GM23338 (cell line): Measurements from ENCODE around the gene SLC9A9. TPM values are rescaled to one million over a fixed set of nuclear protein-coding genes. Genes with fewer than 3 reads are reported as not detected.

ENCODE experiments used
- ATAC-seq: fragments of 200-7000 bp; cut with Tn5 transposase; 3 replicates; pipeline ENCODE4 v1.9.1; 2020
- DNase-seq: peaks from one replicate; pipeline ENCODE4 v3.0.0-alpha.2; 2015; ENCODE audit warnings: low spot score
- H2AFZ ChIP-seq: fragments of 200-600 bp; sonication (generic); 2 replicates; pipeline ENCODE4 v1.8.0; 2016; ENCODE audit warnings: antibody characterized with exemption, mild to moderate bottlenecking, moderate library complexity
- H3F3A ChIP-seq: fragments of 200-600 bp; sonication (generic); replicated peaks from 2 replicates; pipeline ENCODE4 v1.8.0; 2017; ENCODE audit warnings: antibody characterized with exemption, mixed run types, low read depth
- H3K27ac ChIP-seq: fragments of 200-600 bp; sonication (generic); 2 replicates; pipeline ENCODE4 v1.6.1; 2016; ENCODE audit warnings: low read depth
- H3K27me3 ChIP-seq: fragments of 200-600 bp; sonication (generic); 2 replicates; pipeline ENCODE4 v1.8.0; 2016; ENCODE audit warnings: mild to moderate bottlenecking, mixed run types, moderate library complexity; ENCODE audit not compliant: insufficient read depth
- H3K36me3 ChIP-seq: fragments of 200-600 bp; sonication (generic); 2 replicates; pipeline ENCODE4 v1.8.0; 2016; ENCODE audit warnings: mild to moderate bottlenecking; ENCODE audit not compliant: insufficient read depth
- H3K4me1 ChIP-seq: fragments of 200-600 bp; sonication (generic); 2 replicates; pipeline ENCODE4 v1.8.0; 2016; ENCODE audit warnings: mild to moderate bottlenecking, moderate library complexity; ENCODE audit not compliant: insufficient read depth
- H3K4me2 ChIP-seq: fragments of 200-600 bp; sonication (generic); 2 replicates; pipeline ENCODE4 v1.7.1; 2017; ENCODE audit warnings: mixed run types
- H3K4me3 ChIP-seq: fragments of 200-600 bp; sonication (generic); 2 replicates; pipeline ENCODE4 v1.6.1; 2016; ENCODE audit warnings: mixed run types
- H3K79me2 ChIP-seq: fragments of 200-600 bp; sonication (generic); replicated peaks from 2 replicates; pipeline ENCODE4 v1.8.0; 2017; ENCODE audit warnings: mild to moderate bottlenecking; ENCODE audit not compliant: insufficient read depth
- H3K9me2 ChIP-seq: fragments of 200-600 bp; sonication (generic); 2 replicates; pipeline ENCODE4 v1.8.0; 2017; ENCODE audit not compliant: insufficient read depth
- H4K20me1 ChIP-seq: fragments of 200-600 bp; sonication (generic); replicated peaks from 2 replicates; pipeline ENCODE4 v1.8.0; 2017; ENCODE audit warnings: mild to moderate bottlenecking; ENCODE audit not compliant: insufficient read depth
- H3K27ac Mint-ChIP-seq: 2 replicates; pipeline ENCODE4 v1.8.0; 2020; ENCODE audit warnings: inconsistent platforms, mild to moderate bottlenecking, moderate library complexity, mixed read lengths
- H3K27me3 Mint-ChIP-seq: 3 replicates; pipeline ENCODE4 v1.8.0; 2022; ENCODE audit warnings: low read depth, mild to moderate bottlenecking, moderate library complexity, mixed read lengths, inconsistent platforms; ENCODE audit not compliant: insufficient read depth, poor library complexity
- H3K36me3 Mint-ChIP-seq: 3 replicates; pipeline ENCODE4 v1.8.0; 2021; ENCODE audit warnings: low read depth, mild to moderate bottlenecking, inconsistent platforms, moderate library complexity, mixed read lengths
- H3K4me1 Mint-ChIP-seq: 3 replicates; pipeline ENCODE4 v1.8.0; 2020; ENCODE audit warnings: mild to moderate bottlenecking, inconsistent platforms, mixed read lengths
- H3K4me3 Mint-ChIP-seq: 3 replicates; pipeline ENCODE4 v1.8.0; 2021; ENCODE audit warnings: moderate library complexity, mild to moderate bottlenecking, inconsistent platforms, mixed read lengths
- H3K9me3 Mint-ChIP-seq: 3 replicates; pipeline ENCODE4 v1.8.0; 2020; ENCODE audit warnings: moderate library complexity, mild to moderate bottlenecking, inconsistent platforms, mixed read lengths
- CREB1 ChIP-seq: fragments of 250-450 bp; sonication (Bioruptor Pico); IDR thresholded peaks from 2 replicates; pipeline ENCODE4 v1.5.0; 2020; ENCODE audit warnings: low read depth, mild to moderate bottlenecking, moderate library complexity
- EZH2 ChIP-seq: fragments of 200-600 bp; sonication (generic); IDR thresholded peaks from one replicate; pipeline ENCODE4 v1.8.0; 2017; ENCODE audit warnings: antibody characterized with exemption, mild to moderate bottlenecking, low read depth; ENCODE audit not compliant: unreplicated experiment
- EZH2phosphoT487 ChIP-seq: fragments of 200-600 bp; sonication (generic); IDR thresholded peaks from one replicate; pipeline ENCODE4 v1.8.1; 2018; ENCODE audit warnings: antibody characterized with exemption; ENCODE audit not compliant: unreplicated experiment
- JUNB ChIP-seq: IDR thresholded peaks from one replicate; pipeline ENCODE4 v1.6.1; 2016; ENCODE audit warnings: antibody characterized with exemption; ENCODE audit not compliant: unreplicated experiment
- NANOG ChIP-seq: IDR thresholded peaks from 2 replicates; pipeline ENCODE4 v1.6.1; 2016; ENCODE audit warnings: antibody characterized with exemption, borderline replicate concordance
- POLR2AphosphoS5 ChIP-seq: IDR thresholded peaks from 2 replicates; pipeline ENCODE4 v1.6.1; 2016; ENCODE audit warnings: antibody characterized with exemption, low read depth
- STAT1 ChIP-seq: IDR thresholded peaks from one replicate; pipeline ENCODE4 v1.6.1; 2016; ENCODE audit warnings: antibody characterized with exemption; ENCODE audit not compliant: unreplicated experiment
- ZNF114 ChIP-seq: fragments of 250-450 bp; sonication (Bioruptor Pico); IDR thresholded peaks from 2 replicates; pipeline ENCODE4 v1.5.0; 2020; ENCODE audit warnings: mild to moderate bottlenecking, moderate library complexity
- ZNF331 ChIP-seq: fragments of 250-450 bp; sonication (Bioruptor Pico); IDR thresholded peaks from 2 replicates; pipeline ENCODE4 v1.5.0; 2020; ENCODE audit warnings: low read depth, mild to moderate bottlenecking, moderate library complexity
- polyA plus RNA-seq: library from polyadenylated mRNA; unstranded; fragments of >200 nt; fragmentation: Nextera tagmentation; extraction: Ambion mirVana; gene quantifications from 2 replicates; pipeline ENCODE4 v1.2.1, GENCODE V29; 2016
- total RNA-seq: library from RNA; depleted of rRNA; stranded (reverse); fragments of >200 nt; shearing (Covaris generic); gene quantifications from 2 replicates; pipeline ENCODE4 v1.2.3, GENCODE V29; 2014
- TF ChIP-seq, protein P1 (sequence below): IDR thresholded peaks from one replicate; pipeline ENCODE4 v1.6.1; 2018; ENCODE audit warnings: antibody characterized with exemption; ENCODE audit not compliant: unreplicated experiment
- TF ChIP-seq, protein P2 (sequence below): IDR thresholded peaks from 2 replicates; pipeline ENCODE4 v1.6.1; 2016; ENCODE audit warnings: antibody characterized with exemption
- TF ChIP-seq, protein P3 (sequence below), 2 experiments: fragments of 200-600 bp in 1 of 2; sonication (generic) in 1 of 2; conservative IDR thresholded peaks; 2 replicates each; pipeline versions ENCODE4 v1.5.1 to v1.6.1; 2016 to 2017; ENCODE audit warnings: antibody characterized with exemption in 2 of 2, low read depth in 2 of 2, mild to moderate bottlenecking in 2 of 2, moderate library complexity in 1 of 2
- TF ChIP-seq, protein P4 (sequence below): fragments of 250-450 bp; sonication (Bioruptor Pico); IDR thresholded peaks from 2 replicates; pipeline ENCODE4 v1.5.0; 2020; ENCODE audit warnings: mild to moderate bottlenecking, moderate library complexity

Gene SLC9A9
- total and polyA plus RNA-seq, 2 experiments from 2014 or later, result 1.3 to 1.6 TPM

DNA sequence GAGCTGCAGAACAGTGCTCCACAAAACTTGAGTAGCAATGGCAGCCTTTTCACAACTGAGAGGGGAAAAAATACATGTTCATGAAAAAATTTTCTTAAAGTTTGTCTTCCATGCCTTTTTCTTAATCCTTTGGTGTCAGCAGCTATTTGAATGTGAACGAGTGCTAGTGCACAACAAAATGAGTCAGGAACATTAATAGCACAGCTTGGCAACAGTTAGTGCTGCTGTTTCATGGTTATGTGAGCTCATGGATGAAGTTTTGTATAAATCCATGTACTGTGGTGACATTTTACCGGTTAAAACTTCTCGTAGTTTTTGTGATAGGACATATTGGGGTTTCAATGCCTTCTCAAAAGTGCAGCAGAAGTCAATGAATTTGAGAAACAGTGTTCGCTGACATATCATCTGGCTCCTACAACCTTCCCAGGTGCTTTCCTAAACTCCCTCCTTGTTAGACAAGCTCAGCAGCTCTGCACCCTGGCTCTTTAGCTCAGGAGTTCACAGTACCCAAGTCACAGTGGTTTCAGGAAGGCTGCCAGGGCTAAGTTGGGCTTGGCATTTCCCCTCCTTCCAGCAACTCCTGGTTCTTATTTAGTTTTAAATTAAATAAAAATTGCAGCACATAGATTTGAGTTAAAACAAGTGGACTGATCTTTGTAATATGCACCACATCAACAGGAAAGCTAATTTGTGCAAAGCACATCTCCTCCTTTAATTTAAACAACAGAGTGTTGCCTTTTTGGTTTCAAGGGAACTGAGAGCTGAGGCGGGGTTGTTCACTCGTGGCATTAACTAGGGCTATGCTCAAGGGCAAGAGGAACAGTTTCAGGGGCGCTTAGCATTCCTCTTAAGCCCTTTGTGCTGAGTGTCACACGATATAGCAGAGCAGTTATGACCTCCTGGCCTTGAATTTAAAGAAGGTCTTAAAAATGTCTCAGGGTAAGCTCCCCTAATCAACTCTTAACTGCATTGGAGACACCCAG, 365.9 kb downstream of the SLC9A9 start:
- Histone ChIP-seq H3K36me3 (no peaks in the 10 kb centered on the region), H3K9me2 (peaks cover 7% of the 10 kb centered on the region), H4K20me1 (no peaks in the 10 kb centered on the region), H3K4me1 (peaks cover 21% of the 10 kb centered on the region), H2AFZ (no peak overlapping the region), H3K4me2 (no peak overlapping the region), H3F3A (no peaks in the 10 kb centered on the region), H3K79me2 (no peaks in the 10 kb centered on the region), H3K27ac (no peak overlapping the region), H3K4me3 (no peak overlapping the region), H3K27me3 (no peaks in the 10 kb centered on the region)
- DNase-seq (no peak), ATAC-seq (no peak)
- H3K27me3 Mint-ChIP-seq, result no peaks in the 10 kb centered on the region
- TF ChIP-seq ZNF114 (CRISPR knock-in tag) (no peak), STAT1 (no peak), JUNB (no peak), ZNF331 (CRISPR knock-in tag) (no peak), CREB1 (CRISPR knock-in tag) (no peak), POLR2AphosphoS5 (no peak), EZH2 (no peak), EZH2phosphoT487 (no peak), NANOG (no peak)
- TF ChIP-seq, protein P1, sequence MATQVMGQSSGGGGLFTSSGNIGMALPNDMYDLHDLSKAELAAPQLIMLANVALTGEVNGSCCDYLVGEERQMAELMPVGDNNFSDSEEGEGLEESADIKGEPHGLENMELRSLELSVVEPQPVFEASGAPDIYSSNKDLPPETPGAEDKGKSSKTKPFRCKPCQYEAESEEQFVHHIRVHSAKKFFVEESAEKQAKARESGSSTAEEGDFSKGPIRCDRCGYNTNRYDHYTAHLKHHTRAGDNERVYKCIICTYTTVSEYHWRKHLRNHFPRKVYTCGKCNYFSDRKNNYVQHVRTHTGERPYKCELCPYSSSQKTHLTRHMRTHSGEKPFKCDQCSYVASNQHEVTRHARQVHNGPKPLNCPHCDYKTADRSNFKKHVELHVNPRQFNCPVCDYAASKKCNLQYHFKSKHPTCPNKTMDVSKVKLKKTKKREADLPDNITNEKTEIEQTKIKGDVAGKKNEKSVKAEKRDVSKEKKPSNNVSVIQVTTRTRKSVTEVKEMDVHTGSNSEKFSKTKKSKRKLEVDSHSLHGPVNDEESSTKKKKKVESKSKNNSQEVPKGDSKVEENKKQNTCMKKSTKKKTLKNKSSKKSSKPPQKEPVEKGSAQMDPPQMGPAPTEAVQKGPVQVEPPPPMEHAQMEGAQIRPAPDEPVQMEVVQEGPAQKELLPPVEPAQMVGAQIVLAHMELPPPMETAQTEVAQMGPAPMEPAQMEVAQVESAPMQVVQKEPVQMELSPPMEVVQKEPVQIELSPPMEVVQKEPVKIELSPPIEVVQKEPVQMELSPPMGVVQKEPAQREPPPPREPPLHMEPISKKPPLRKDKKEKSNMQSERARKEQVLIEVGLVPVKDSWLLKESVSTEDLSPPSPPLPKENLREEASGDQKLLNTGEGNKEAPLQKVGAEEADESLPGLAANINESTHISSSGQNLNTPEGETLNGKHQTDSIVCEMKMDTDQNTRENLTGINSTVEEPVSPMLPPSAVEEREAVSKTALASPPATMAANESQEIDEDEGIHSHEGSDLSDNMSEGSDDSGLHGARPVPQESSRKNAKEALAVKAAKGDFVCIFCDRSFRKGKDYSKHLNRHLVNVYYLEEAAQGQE, result no peak
- TF ChIP-seq, protein P2, sequence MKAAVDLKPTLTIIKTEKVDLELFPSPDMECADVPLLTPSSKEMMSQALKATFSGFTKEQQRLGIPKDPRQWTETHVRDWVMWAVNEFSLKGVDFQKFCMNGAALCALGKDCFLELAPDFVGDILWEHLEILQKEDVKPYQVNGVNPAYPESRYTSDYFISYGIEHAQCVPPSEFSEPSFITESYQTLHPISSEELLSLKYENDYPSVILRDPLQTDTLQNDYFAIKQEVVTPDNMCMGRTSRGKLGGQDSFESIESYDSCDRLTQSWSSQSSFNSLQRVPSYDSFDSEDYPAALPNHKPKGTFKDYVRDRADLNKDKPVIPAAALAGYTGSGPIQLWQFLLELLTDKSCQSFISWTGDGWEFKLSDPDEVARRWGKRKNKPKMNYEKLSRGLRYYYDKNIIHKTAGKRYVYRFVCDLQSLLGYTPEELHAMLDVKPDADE, result no peak
- TF ChIP-seq, protein P3, sequence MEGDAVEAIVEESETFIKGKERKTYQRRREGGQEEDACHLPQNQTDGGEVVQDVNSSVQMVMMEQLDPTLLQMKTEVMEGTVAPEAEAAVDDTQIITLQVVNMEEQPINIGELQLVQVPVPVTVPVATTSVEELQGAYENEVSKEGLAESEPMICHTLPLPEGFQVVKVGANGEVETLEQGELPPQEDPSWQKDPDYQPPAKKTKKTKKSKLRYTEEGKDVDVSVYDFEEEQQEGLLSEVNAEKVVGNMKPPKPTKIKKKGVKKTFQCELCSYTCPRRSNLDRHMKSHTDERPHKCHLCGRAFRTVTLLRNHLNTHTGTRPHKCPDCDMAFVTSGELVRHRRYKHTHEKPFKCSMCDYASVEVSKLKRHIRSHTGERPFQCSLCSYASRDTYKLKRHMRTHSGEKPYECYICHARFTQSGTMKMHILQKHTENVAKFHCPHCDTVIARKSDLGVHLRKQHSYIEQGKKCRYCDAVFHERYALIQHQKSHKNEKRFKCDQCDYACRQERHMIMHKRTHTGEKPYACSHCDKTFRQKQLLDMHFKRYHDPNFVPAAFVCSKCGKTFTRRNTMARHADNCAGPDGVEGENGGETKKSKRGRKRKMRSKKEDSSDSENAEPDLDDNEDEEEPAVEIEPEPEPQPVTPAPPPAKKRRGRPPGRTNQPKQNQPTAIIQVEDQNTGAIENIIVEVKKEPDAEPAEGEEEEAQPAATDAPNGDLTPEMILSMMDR (conservative IDR thresholded peaks at IDR 0.05; ENCODE audit: low read depth in 2 of 2), result no peak
- TF ChIP-seq, protein P4, sequence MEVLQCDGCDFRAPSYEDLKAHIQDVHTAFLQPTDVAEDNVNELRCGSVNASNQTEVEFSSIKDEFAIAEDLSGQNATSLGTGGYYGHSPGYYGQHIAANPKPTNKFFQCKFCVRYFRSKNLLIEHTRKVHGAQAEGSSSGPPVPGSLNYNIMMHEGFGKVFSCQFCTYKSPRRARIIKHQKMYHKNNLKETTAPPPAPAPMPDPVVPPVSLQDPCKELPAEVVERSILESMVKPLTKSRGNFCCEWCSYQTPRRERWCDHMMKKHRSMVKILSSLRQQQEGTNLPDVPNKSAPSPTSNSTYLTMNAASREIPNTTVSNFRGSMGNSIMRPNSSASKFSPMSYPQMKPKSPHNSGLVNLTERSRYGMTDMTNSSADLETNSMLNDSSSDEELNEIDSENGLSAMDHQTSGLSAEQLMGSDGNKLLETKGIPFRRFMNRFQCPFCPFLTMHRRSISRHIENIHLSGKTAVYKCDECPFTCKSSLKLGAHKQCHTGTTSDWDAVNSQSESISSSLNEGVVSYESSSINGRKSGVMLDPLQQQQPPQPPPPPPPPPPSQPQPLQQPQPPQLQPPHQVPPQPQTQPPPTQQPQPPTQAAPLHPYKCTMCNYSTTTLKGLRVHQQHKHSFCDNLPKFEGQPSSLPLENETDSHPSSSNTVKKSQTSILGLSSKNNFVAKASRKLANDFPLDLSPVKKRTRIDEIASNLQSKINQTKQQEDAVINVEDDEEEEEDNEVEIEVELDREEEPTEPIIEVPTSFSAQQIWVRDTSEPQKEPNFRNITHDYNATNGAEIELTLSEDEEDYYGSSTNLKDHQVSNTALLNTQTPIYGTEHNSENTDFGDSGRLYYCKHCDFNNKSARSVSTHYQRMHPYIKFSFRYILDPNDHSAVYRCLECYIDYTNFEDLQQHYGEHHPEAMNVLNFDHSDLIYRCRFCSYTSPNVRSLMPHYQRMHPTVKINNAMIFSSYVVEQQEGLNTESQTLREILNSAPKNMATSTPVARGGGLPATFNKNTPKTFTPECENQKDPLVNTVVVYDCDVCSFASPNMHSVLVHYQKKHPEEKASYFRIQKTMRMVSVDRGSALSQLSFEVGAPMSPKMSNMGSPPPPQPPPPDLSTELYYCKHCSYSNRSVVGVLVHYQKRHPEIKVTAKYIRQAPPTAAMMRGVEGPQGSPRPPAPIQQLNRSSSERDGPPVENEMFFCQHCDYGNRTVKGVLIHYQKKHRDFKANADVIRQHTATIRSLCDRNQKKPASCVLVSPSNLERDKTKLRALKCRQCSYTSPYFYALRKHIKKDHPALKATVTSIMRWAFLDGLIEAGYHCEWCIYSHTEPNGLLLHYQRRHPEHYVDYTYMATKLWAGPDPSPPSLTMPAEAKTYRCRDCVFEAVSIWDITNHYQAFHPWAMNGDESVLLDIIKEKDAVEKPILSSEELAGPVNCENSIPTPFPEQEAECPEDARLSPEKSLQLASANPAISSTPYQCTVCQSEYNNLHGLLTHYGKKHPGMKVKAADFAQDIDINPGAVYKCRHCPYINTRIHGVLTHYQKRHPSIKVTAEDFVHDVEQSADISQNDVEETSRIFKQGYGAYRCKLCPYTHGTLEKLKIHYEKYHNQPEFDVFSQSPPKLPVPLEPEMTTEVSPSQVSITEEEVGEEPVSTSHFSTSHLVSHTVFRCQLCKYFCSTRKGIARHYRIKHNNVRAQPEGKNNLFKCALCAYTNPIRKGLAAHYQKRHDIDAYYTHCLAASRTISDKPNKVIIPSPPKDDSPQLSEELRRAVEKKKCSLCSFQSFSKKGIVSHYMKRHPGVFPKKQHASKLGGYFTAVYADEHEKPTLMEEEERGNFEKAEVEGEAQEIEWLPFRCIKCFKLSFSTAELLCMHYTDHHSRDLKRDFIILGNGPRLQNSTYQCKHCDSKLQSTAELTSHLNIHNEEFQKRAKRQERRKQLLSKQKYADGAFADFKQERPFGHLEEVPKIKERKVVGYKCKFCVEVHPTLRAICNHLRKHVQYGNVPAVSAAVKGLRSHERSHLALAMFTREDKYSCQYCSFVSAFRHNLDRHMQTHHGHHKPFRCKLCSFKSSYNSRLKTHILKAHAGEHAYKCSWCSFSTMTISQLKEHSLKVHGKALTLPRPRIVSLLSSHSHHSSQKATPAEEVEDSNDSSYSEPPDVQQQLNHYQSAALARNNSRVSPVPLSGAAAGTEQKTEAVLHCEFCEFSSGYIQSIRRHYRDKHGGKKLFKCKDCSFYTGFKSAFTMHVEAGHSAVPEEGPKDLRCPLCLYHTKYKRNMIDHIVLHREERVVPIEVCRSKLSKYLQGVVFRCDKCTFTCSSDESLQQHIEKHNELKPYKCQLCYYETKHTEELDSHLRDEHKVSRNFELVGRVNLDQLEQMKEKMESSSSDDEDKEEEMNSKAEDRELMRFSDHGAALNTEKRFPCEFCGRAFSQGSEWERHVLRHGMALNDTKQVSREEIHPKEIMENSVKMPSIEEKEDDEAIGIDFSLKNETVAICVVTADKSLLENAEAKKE (CRISPR knock-in tag), result no peak
- H3K4me3 Mint-ChIP-seq, result no peak overlapping the region
- H3K27ac Mint-ChIP-seq, result no peak overlapping the region
- H3K4me1 Mint-ChIP-seq, result peaks cover 17% of the 10 kb centered on the region
- no peaks in the 10 kb centered on the region for H3K9me3 Mint-ChIP-seq
- no peaks in the 10 kb centered on the region for H3K36me3 Mint-ChIP-seq
